Glutamatergic neuron (in vitro differentiated cells): ENCODE data around the gene CELF4. TPM values are rescaled to one million over a fixed set of nuclear protein-coding genes. Genes with fewer than 3 reads are reported as not detected.
"Not testable (repeated sequence)": the region's sequence is repeated elsewhere in the genome, so short reads cannot be mapped to it uniquely, and the experiment has no call there.

Experiments
- DNase-seq: peaks from one replicate; pipeline ENCODE4 v3.0.0; 2022
- H3K27ac Mint-ChIP-seq: one replicate; pipeline ENCODE4 v1.8.0; 2020; ENCODE audit warnings: mild to moderate bottlenecking, mixed read lengths, inconsistent platforms; ENCODE audit not compliant: unreplicated experiment
- H3K27me3 Mint-ChIP-seq: one replicate; pipeline ENCODE4 v1.8.0; 2020; ENCODE audit warnings: mild to moderate bottlenecking, moderate library complexity, mixed read lengths, inconsistent platforms; ENCODE audit not compliant: unreplicated experiment
- H3K36me3 Mint-ChIP-seq: one replicate; pipeline ENCODE4 v1.8.0; 2020; ENCODE audit warnings: mild to moderate bottlenecking, mixed read lengths, inconsistent platforms; ENCODE audit not compliant: unreplicated experiment
- H3K4me1 Mint-ChIP-seq: one replicate; pipeline ENCODE4 v1.8.0; 2020; ENCODE audit warnings: mild to moderate bottlenecking, low read depth, mixed read lengths, inconsistent platforms; ENCODE audit not compliant: unreplicated experiment
- H3K4me3 Mint-ChIP-seq: one replicate; pipeline ENCODE4 v1.8.0; 2020; ENCODE audit warnings: mild to moderate bottlenecking, mixed read lengths, inconsistent platforms; ENCODE audit not compliant: unreplicated experiment
- H3K9me3 Mint-ChIP-seq: one replicate; pipeline ENCODE4 v1.8.0; 2020; ENCODE audit warnings: mild to moderate bottlenecking, moderate library complexity, mixed read lengths, inconsistent platforms; ENCODE audit not compliant: unreplicated experiment
- CTCF ChIP-seq: fragments of 200-600 bp; sonication (generic); IDR thresholded peaks from one replicate; pipeline ENCODE4 v1.5.0; 2021; ENCODE audit not compliant: partially characterized antibody, unreplicated experiment
- total RNA-seq: library from RNA; stranded (reverse); fragmentation: NEBNext Ultra II Directional; extraction: Animal tissue kit (Norgen Biotek cat#: 25700); gene quantifications from one replicate; pipeline ENCODE4 v1.2.1, GENCODE V29; 2021; ENCODE audit not compliant: unreplicated experiment

CELF4 gene
- total RNA-seq, 1 donor from 2014 or later = 38.4 TPM

- H3K27ac Mint-ChIP-seq = no peak overlapping the region
- H3K4me3 Mint-ChIP-seq = no peak overlapping the region
- no peak for DNase-seq
- H3K27me3 Mint-ChIP-seq = peaks cover 9% of the 10 kb centered on the region
- H3K4me1 Mint-ChIP-seq = peaks cover 19% of the 10 kb centered on the region
- no peak for TF ChIP-seq CTCF
- peaks cover 6% of the 10 kb centered on the region for H3K36me3 Mint-ChIP-seq
- peaks cover 6% of the 10 kb centered on the region for H3K9me3 Mint-ChIP-seq
Observed at GRCh38 chr18:37368110-37368954, 197.3 kb downstream of the CELF4 start.

DNA sequence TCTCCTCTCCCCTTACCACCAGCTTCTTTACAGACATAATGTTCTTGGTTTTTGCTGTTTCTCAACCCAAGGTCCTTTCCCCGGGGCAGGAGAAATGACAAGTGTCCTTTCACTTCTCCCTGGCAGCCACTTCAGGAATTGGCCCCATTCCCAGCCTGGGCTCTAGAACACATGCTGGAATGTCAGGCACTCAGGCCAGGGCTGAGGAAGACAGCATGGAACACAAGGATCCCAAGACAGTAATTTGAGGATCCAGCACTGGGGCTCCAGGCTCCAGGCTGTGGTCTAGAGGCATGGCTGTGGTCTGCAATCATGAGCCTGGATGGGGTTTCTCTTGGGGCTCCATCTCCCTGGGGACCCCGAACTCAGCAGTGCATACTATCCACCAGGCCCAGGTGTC, 201.4 kb downstream of the CELF4 start:
- H3K36me3 Mint-ChIP-seq = no peaks in the 10 kb centered on the region
- H3K9me3 Mint-ChIP-seq = peaks cover 8% of the 10 kb centered on the region
- H3K4me3 Mint-ChIP-seq = peak overlapping the region; percentile 42
- H3K4me1 Mint-ChIP-seq = peaks cover 16% of the 10 kb centered on the region
- H3K27me3 Mint-ChIP-seq = peaks cover 15% of the 10 kb centered on the region
- no peak for DNase-seq
- H3K27ac Mint-ChIP-seq = no peak overlapping the region
- no peak for TF ChIP-seq CTCF

DNA sequence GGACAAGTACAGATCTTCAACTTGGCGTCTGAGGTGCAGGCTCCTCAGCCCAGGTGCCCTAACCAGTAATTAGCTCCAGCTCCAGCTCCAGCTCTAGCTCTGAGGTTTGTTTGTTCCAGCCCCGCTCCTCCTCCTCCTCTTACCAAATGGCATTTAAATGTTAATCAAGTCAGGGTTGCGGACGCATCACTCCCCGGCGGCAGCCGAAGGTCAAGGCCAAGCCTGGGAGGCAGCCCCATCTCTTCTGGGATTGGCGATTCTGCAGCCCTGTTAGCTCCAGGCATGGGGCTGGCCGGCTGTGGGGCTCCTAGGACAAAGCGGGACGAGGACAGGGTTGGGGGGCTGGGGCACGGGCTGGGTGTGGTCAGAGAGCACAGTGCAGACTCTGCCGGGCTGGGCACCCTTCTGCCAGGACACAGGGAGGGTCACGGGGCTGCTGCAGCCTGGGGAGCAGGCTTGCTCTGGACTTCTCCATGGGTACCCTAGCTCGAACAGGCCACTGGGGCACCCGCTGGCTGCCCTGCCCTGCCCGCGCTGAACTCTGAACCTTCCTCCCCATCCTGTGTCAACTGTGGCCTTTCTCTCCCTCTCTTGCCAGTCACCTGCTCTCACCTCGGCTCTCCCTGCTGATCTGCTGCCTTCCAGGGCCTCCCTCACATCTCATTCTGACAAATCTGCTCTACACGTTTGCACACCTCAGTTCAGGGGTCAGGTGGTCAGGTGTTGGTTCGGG, 203.3 kb downstream of the CELF4 start:
- Mint-ChIP-seq H3K4me1 (peaks cover 14% of the 10 kb centered on the region), H3K27ac (no peak overlapping the region), H3K4me3 (peak overlapping the region; percentile 59), H3K27me3 (peaks cover 14% of the 10 kb centered on the region), H3K36me3 (no peaks in the 10 kb centered on the region), H3K9me3 (peaks cover 8% of the 10 kb centered on the region)
- peak; percentile 48 for DNase-seq
- no peak for TF ChIP-seq CTCF

GRCh38 chr18:37361335-37362157, 204.1 kb downstream of the CELF4 start:
- no peak for TF ChIP-seq CTCF
- no peak for DNase-seq
- Mint-ChIP-seq H3K27ac (no peak overlapping the region), H3K4me3 (no peak overlapping the region), H3K4me1 (peaks cover 14% of the 10 kb centered on the region), H3K36me3 (no peaks in the 10 kb centered on the region), H3K9me3 (peaks cover 8% of the 10 kb centered on the region), H3K27me3 (peaks cover 12% of the 10 kb centered on the region)

DNA sequence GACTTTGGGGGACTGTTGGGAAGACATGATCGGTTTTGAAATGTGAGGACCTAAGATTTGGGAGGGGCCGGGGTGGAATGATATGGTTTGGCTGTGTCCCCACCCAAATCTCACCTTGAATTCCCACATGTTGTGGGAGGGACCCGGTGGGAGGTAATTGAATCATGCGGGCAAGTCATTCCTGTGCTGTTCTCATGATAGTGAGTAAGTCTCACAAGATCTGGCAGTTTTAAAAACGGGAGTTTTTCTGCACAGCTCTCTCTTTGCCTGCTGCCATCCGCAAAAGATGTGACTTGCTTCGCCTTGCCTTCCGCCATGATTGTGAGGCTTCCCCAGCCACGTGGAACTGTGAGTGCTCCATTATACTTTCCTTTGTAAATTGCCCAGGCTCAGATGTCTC, 207.5 kb downstream of the CELF4 start:
- not testable (repeated sequence) for H3K4me3 Mint-ChIP-seq, DNase-seq, H3K36me3 Mint-ChIP-seq, H3K9me3 Mint-ChIP-seq, H3K27ac Mint-ChIP-seq, H3K27me3 Mint-ChIP-seq, H3K4me1 Mint-ChIP-seq
